Midbrain (tissue), 1 donor: ENCODE results near the gene SGIP1.
"Not testable (repeated sequence)": the region's sequence is repeated elsewhere in the genome, so short reads cannot be mapped to it uniquely, and the experiment has no call there.

Experiments
- DNase-seq: peaks from one replicate; lab custom pipeline; 2025; lab: John Stamatoyannopoulos, UW

The SGIP1 gene

GRCh38 chr1:66769512-66770229 is 235.7 kb downstream of the SGIP1 start:
- no peak for DNase-seq

- DNase-seq = no peak
Observed at GRCh38 chr1:66770240-66770639, 236.3 kb downstream of the SGIP1 start.

GRCh38 chr1:66770694-66771093 is 236.7 kb downstream of the SGIP1 start:
- DNase-seq = no peak

- no peak for DNase-seq
Observed at GRCh38 chr1:66773227-66773626, 239.3 kb downstream of the SGIP1 start.

- no peak for DNase-seq
Observed at GRCh38 chr1:66774438-66774837, 240.5 kb downstream of the SGIP1 start.

GRCh38 chr1:66775646-66776045 is 241.7 kb downstream of the SGIP1 start:
- DNase-seq = no peak

- no peak for DNase-seq
Observed at GRCh38 chr1:66777831-66778230, 243.9 kb downstream of the SGIP1 start.

GRCh38 chr1:66778266-66778665 is 244.3 kb downstream of the SGIP1 start:
- DNase-seq = no peak

- DNase-seq = no peak
Observed at GRCh38 chr1:66778969-66779368, 245.0 kb downstream of the SGIP1 start.

GRCh38 chr1:66779475-66780078 is 245.6 kb downstream of the SGIP1 start:
- no peak for DNase-seq

GRCh38 chr1:66785800-66786199 is 251.8 kb downstream of the SGIP1 start:
- DNase-seq = not testable (repeated sequence)

GRCh38 chr1:66787641-66788040 is 253.7 kb downstream of the SGIP1 start:
- no peak for DNase-seq

- DNase-seq = no peak
Observed at GRCh38 chr1:66788231-66788939, 254.4 kb downstream of the SGIP1 start.

- DNase-seq = no peak
Observed at GRCh38 chr1:66791621-66792610, 258.0 kb downstream of the SGIP1 start.

- DNase-seq = not testable (repeated sequence)
Observed at GRCh38 chr1:66795839-66796238, 261.9 kb downstream of the SGIP1 start.
